ENCODE data around the gene CALN1. TPM values are rescaled to one million over a fixed set of nuclear protein-coding genes. Genes with fewer than 3 reads are reported as not detected.

Gene CALN1
- total and polyA plus RNA-seq, 2 of the 8 experiments (the other 6 are each of a cell fraction or from before 2014, with no cell fraction given) = 6.4 to 15.2 TPM

DNA sequence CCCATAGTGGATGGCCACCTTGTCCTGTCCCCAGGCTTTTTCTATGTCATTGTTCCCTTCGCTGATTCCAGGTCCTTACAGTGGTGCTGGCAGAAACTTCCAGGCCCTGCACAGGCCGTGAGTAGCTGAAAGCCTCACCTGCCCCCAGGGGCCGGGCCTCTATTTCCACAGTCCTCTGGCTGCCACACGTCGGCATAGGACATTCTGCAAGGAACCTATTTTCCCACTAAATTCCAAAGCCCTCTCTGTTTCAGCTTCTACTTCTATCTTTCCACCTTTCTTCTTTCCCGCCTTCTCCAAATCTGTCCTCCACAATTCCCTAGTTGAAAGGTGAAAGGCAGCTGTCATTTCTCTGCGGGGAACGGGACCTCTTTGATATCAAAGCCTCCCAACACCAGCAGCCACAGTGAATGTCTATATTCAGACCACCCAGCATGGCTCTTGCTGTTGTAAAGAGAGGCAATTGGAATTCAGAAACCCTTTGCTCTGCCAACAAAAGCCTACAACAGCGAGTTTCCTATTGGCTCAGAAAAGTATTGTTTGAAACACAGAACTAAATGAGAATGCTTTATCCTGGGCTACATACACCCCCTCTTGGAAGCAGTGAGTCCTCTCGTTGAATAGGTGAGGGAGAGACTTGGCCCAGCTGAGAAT is 672.5 kb downstream of the CALN1 start:
- Histone ChIP-seq H3K56ac (replicated peaks; ENCODE audit: insufficient read length, low read depth, low read length) (no peak overlapping the region), H2BK12ac (ENCODE audit: low read depth, low read length) (peak overlapping the region; percentile 91; the same call in 1 of the 2 replicates), H3K79me1 (ENCODE audit: low read depth, low read length) (no peaks in the 10 kb centered on the region), H3K23ac (ENCODE audit: insufficient read length) (no peak overlapping the region), H4K8ac (ENCODE audit: extremely low read depth, insufficient read depth, low read length) (no peak overlapping the region), H2BK120ac (replicated peaks; ENCODE audit: low read depth, low read length) (peak overlapping the region; percentile 17), H3K18ac (ENCODE audit: extremely low read depth, low read length) (peak overlapping the region; percentile 3; the same call in 1 of the 2 replicates), H2BK5ac (ENCODE audit: low read depth, low read length) (peak overlapping the region; percentile 89; the same call in 1 of the 2 replicates), H3K23me2 (ENCODE audit: low read depth, low read length) (no peaks in the 10 kb centered on the region), H4K91ac (replicated peaks; ENCODE audit: insufficient read length, low read length) (peak overlapping the region; percentile 61), H4K5ac (ENCODE audit: insufficient read length, low read depth, low read length) (no peak overlapping the region), H3K4me3 (ENCODE audit: extremely low read depth in 1 of 4, insufficient read depth in 2 of 4, low read depth in 3 of 4, low read length in 4 of 4) (no peak overlapping the region), H3K79me2 (ENCODE audit: control insufficient read depth in 1 of 2, insufficient read depth in 2 of 2, low read length in 2 of 2) (no peaks in the 10 kb centered on the region), H4K20me1 (replicated peaks in 1 of 2; ENCODE audit: control insufficient read depth in 1 of 2, insufficient read depth in 2 of 2, low read length in 2 of 2) (no peaks in the 10 kb centered on the region), H3K27me3 (replicated peaks in 1 of 4; ENCODE audit: control insufficient read depth in 3 of 4, extremely low read depth in 1 of 4, insufficient read depth in 3 of 4, low read length in 3 of 4) (no peaks in the 10 kb centered on the region), H3K36me3 (ENCODE audit: control insufficient read depth in 2 of 4, insufficient read depth in 4 of 4, low read length in 3 of 4) (no peaks in the 10 kb centered on the region), H3K27ac (ENCODE audit: low read depth, low read length) (no peak overlapping the region), H3K14ac (ENCODE audit: insufficient read length) (no peak overlapping the region), H2BK20ac (ENCODE audit: low read length) (peak overlapping the region; percentile 15; the same call in 1 of the 2 replicates), H3K4ac (replicated peaks; ENCODE audit: insufficient read length, low read depth, low read length) (peak overlapping the region; percentile 61), H3K9me3 (ENCODE audit: insufficient read depth in 2 of 2, low read depth in 1 of 2, low read length in 1 of 2) (no peaks in the 10 kb centered on the region; a peak in 1 of 4 replicates), H3K9ac (replicated peaks in 1 of 4; ENCODE audit: extremely low read depth in 1 of 4, low read depth in 3 of 4, low read length in 3 of 4) (no peak overlapping the region), H2AK5ac (ENCODE audit: low read depth, low read length) (peak overlapping the region; percentile 84; the same call in 1 of the 2 replicates), H3K4me2 (ENCODE audit: insufficient read depth in 1 of 2, low read depth in 2 of 2, low read length in 2 of 2) (peak overlapping the region; percentile 11 to 29; a peak in 3 of 4 replicates), H3K4me1 (replicated peaks in 1 of 4; ENCODE audit: control insufficient read depth in 3 of 4, insufficient read depth in 4 of 4, low read length in 3 of 4) (peaks cover 4 to 13% (median 6%) of the 10 kb centered on the region in 4 experiments), H2AFZ (ENCODE audit: low read length) (no peak overlapping the region), H2BK15ac (ENCODE audit: low read length) (no peak overlapping the region)
- CTCF ChIA-PET (ENCODE audit: partially characterized antibody) = interaction anchor here (0.9 to 3.5 kb wide), 4 partner anchors 12 to 1016 kb away, joined by 3 to 14 read pairs (median 6); no protein-coding TSS in a partner anchor
- DNase-seq (ENCODE audit: low read depth in 1 of 2, low spot score in 2 of 2) (peak; percentile 44 to 56), FAIRE-seq (peak; percentile 85)
- POLR2A ChIA-PET (ENCODE audit: partially characterized antibody) = interaction anchor here (0.6 to 1.7 kb wide), 2 partner anchors 12 to 32 kb away, joined by 3 to 6 read pairs; no protein-coding TSS in a partner anchor
- WGBS, 2 experiments (ENCODE audit: extremely low coverage in 1 of 2, insufficient coverage in 1 of 2, insufficient read length in 1 of 2, insufficient replicate concordance in 2 of 2, low coverage in 1 of 2, low lambda C conversion rate in 2 of 2, missing lambda C conversion rate in 1 of 2) = 39% methylated on average over 10 of the region's 10 CpGs; no CpG with 5 or more reads in 1 of the 2 experiments
- TF ChIP-seq MAFK (IDR thresholded peaks at IDR 0.05; ENCODE audit: low read depth, low read length) = no peak
- no peak for TF ChIP-seq TEAD4 (IDR thresholded peaks at IDR 0.05; ENCODE audit: low read depth, low read length)
- TF ChIP-seq TBP (IDR thresholded peaks at IDR 0.05; ENCODE audit: low read depth, low read length) = no peak
- no peak for TF ChIP-seq PHF8 (conservative IDR thresholded peaks at IDR 0.05; ENCODE audit: low read depth, low read length)
- no peak for TF ChIP-seq BRCA1 (IDR thresholded peaks at IDR 0.05; ENCODE audit: low read depth, low read length)
- no peak for TF ChIP-seq POU5F1 (IDR thresholded peaks at IDR 0.05; ENCODE audit: low read depth, low read length)
- TF ChIP-seq TCF12 (IDR thresholded peaks at IDR 0.05; ENCODE audit: low read depth, low read length) = no peak
- TF ChIP-seq CBX5 (IDR thresholded peaks at IDR 0.05; ENCODE audit: low read depth, low read length) = no peak
- TF ChIP-seq SIN3A (conservative IDR thresholded peaks at IDR 0.05 in 1 of 2, IDR thresholded peaks at IDR 0.05 in 1 of 2; ENCODE audit: low read depth in 1 of 2, low read length in 2 of 2) = peak; percentile 36 to 78; a peak in 2 of 4 replicates
- TF ChIP-seq SP1 (IDR thresholded peaks at IDR 0.05; ENCODE audit: low read depth, low read length) = peak; percentile 10; the same call in 1 of the 2 replicates
- no peak for TF ChIP-seq YY1 (IDR thresholded peaks at IDR 0.05; ENCODE audit: low read depth, low read length)
- no peak for TF ChIP-seq JUND (IDR thresholded peaks at IDR 0.05; ENCODE audit: low read length)
- TF ChIP-seq FOSL1 (IDR thresholded peaks at IDR 0.05; ENCODE audit: insufficient read depth, low read depth, low read length) = no peak

Measured in H1 (cell line).